H9 (cell line): ENCODE results near the gene PRKAR2A. TPM values are rescaled to one million over a fixed set of nuclear protein-coding genes. Genes with fewer than 3 reads are reported as not detected.

Source experiments
- DNase-seq: peaks from one replicate; pipeline ENCODE4 v3.0.0-alpha.2; 2017
- H2AFZ ChIP-seq: one replicate; pipeline ENCODE4 v1.6.1; 2013; ENCODE audit warnings: mild to moderate bottlenecking, low read length, control low read depth, moderate library complexity
- H2AK5ac ChIP-seq: 2 replicates; pipeline ENCODE4 v1.6.1; 2013; ENCODE audit warnings: low read length, control low read depth, mixed read lengths; ENCODE audit not compliant: insufficient read length
- H2BK120ac ChIP-seq: one replicate; pipeline ENCODE4 v1.6.1; 2013; ENCODE audit warnings: low read depth, mild to moderate bottlenecking, low read length, control low read depth, inconsistent platforms; ENCODE audit not compliant: poor library complexity, severe bottlenecking
- H2BK12ac ChIP-seq: 2 replicates; pipeline ENCODE4 v1.6.1; 2013; ENCODE audit warnings: low read length, control low read depth, mixed read lengths, low read depth; ENCODE audit not compliant: insufficient read length
- H2BK15ac ChIP-seq: 2 replicates; pipeline ENCODE4 v1.6.1; 2013; ENCODE audit warnings: low read depth, low read length, control low read depth
- H2BK20ac ChIP-seq: one replicate; pipeline ENCODE4 v1.6.1; 2013; ENCODE audit warnings: low read depth, mild to moderate bottlenecking, low read length, control low read depth, inconsistent platforms; ENCODE audit not compliant: poor library complexity, severe bottlenecking
- H2BK5ac ChIP-seq: 2 replicates; pipeline ENCODE4 v1.6.1; 2013; ENCODE audit warnings: low read length, control low read depth, mixed read lengths; ENCODE audit not compliant: insufficient read length
- H3K14ac ChIP-seq: 2 replicates; pipeline ENCODE4 v1.6.1; 2013; ENCODE audit warnings: low read length, control low read depth; ENCODE audit not compliant: insufficient read depth
- H3K18ac ChIP-seq: 2 replicates; pipeline ENCODE4 v1.6.1; 2013; ENCODE audit warnings: low read depth, mild to moderate bottlenecking, mixed read lengths, low read length, control low read depth; ENCODE audit not compliant: insufficient read length
- H3K23ac ChIP-seq: 2 replicates; pipeline ENCODE4 v1.6.1; 2013; ENCODE audit warnings: low read length, control low read depth, mixed read lengths, low read depth; ENCODE audit not compliant: insufficient read length
- H3K23me2 ChIP-seq: 2 replicates; pipeline ENCODE4 v1.6.1; 2013; ENCODE audit warnings: low read depth, mild to moderate bottlenecking, mixed read lengths, low read length, control low read depth; ENCODE audit not compliant: insufficient read length, poor library complexity, severe bottlenecking
- H3K27ac ChIP-seq: 2 replicates; pipeline ENCODE4 v1.5.1; 2013; ENCODE audit warnings: low read length, control low read depth, mixed read lengths, low read depth; ENCODE audit not compliant: insufficient read length
- H3K27me3 ChIP-seq: 2 replicates; pipeline ENCODE4 v1.6.1; 2013; ENCODE audit warnings: low read length, control low read depth, inconsistent platforms; ENCODE audit not compliant: insufficient read depth
- H3K4ac ChIP-seq: 2 replicates; pipeline ENCODE4 v1.6.1; 2013; ENCODE audit warnings: low read depth, mild to moderate bottlenecking, control low read depth, inconsistent platforms, low read length, moderate library complexity
- H3K4me1 ChIP-seq: 2 replicates; pipeline ENCODE4 v1.6.1; 2013; ENCODE audit warnings: low read length, control low read depth, inconsistent platforms; ENCODE audit not compliant: insufficient read depth
- H3K4me2 ChIP-seq: 2 replicates; pipeline ENCODE4 v1.6.1; 2013; ENCODE audit warnings: low read length, control low read depth, mixed read lengths; ENCODE audit not compliant: insufficient read length, insufficient read depth
- H3K56ac ChIP-seq: 2 replicates; pipeline ENCODE4 v1.6.1; 2013; ENCODE audit warnings: low read depth, mild to moderate bottlenecking, mixed read lengths, low read length, control low read depth; ENCODE audit not compliant: insufficient read length
- H3K79me1 ChIP-seq: 2 replicates; pipeline ENCODE4 v1.6.1; 2013; ENCODE audit warnings: low read depth, mild to moderate bottlenecking, moderate library complexity, low read length, control low read depth, inconsistent platforms; ENCODE audit not compliant: insufficient read depth, poor library complexity, severe bottlenecking
- H3K79me2 ChIP-seq: 2 replicates; pipeline ENCODE4 v1.6.1; 2013; ENCODE audit warnings: low read length, control low read depth, inconsistent platforms; ENCODE audit not compliant: insufficient read depth
- H3K9ac ChIP-seq: 2 replicates; pipeline ENCODE4 v1.6.1; 2013; ENCODE audit warnings: low read length, control low read depth, mixed read lengths; ENCODE audit not compliant: insufficient read length; ENCODE audit errors: extremely low read depth
- H3K9me3 ChIP-seq: one replicate; pipeline ENCODE4 v1.6.1; 2013; ENCODE audit warnings: low read depth, low read length, inconsistent platforms; ENCODE audit not compliant: control insufficient read depth
- H3T11ph ChIP-seq: one replicate; pipeline ENCODE4 v1.6.1; 2013; ENCODE audit warnings: mild to moderate bottlenecking, low read length, control low read depth, inconsistent platforms
- H4K20me1 ChIP-seq: one replicate; pipeline ENCODE4 v1.6.1; 2013; ENCODE audit not compliant: control insufficient read depth, insufficient read length, insufficient read depth
- H4K5ac ChIP-seq: 2 replicates; pipeline ENCODE4 v1.6.1; 2013; ENCODE audit warnings: low read depth, mild to moderate bottlenecking, mixed read lengths, low read length, control low read depth; ENCODE audit not compliant: insufficient read length
- H4K8ac ChIP-seq: replicated peaks from 2 replicates; pipeline ENCODE4 v1.6.1; 2013; ENCODE audit warnings: low read length, control low read depth, mixed read lengths, low read depth; ENCODE audit not compliant: insufficient read length
- H4K91ac ChIP-seq: 2 replicates; pipeline ENCODE4 v1.6.1; 2013; ENCODE audit warnings: low read depth, mild to moderate bottlenecking, moderate library complexity, mixed read lengths, low read length, control low read depth; ENCODE audit not compliant: insufficient read length
- H3K27ac Mint-ChIP-seq, 3 experiments: 2 replicates in 2 of 3; 3 replicates in 1 of 3; pipeline ENCODE4 v1.8.0; 2020 to 2021; ENCODE audit warnings: mixed read lengths in 3 of 3, mild to moderate bottlenecking in 1 of 3, moderate library complexity in 1 of 3
- H3K27me3 Mint-ChIP-seq: 2 replicates; pipeline ENCODE4 v1.8.0; 2021; ENCODE audit warnings: low read depth, mild to moderate bottlenecking, moderate library complexity, mixed read lengths
- H3K36me3 Mint-ChIP-seq, 3 experiments: 2 replicates in 2 of 3; 3 replicates in 1 of 3; pipeline ENCODE4 v1.8.0; 2020 to 2021; ENCODE audit warnings: low read depth in 3 of 3, mixed read lengths in 3 of 3; ENCODE audit not compliant: insufficient read depth in 1 of 3
- H3K4me1 Mint-ChIP-seq, 2 experiments: 2 replicates each; pipeline ENCODE4 v1.8.0; 2020; ENCODE audit warnings: mixed read lengths in 2 of 2
- H3K4me3 Mint-ChIP-seq, 2 experiments: 2 replicates in 1 of 2; 3 replicates in 1 of 2; pipeline ENCODE4 v1.8.0; 2020 to 2021; ENCODE audit warnings: mild to moderate bottlenecking in 2 of 2, mixed read lengths in 2 of 2, moderate library complexity in 1 of 2
- H3K9me3 Mint-ChIP-seq, 2 experiments: 2 replicates in 1 of 2; 3 replicates in 1 of 2; pipeline ENCODE4 v1.8.0; 2020; ENCODE audit warnings: mild to moderate bottlenecking in 2 of 2, mixed read lengths in 2 of 2, moderate library complexity in 1 of 2
- WGBS: extraction: QIAGEN DNeasy Blood & Tissue Kit; methylation state at CpG from one replicate; pipeline ENCODE4 v1.1.7; 2013; ENCODE audit warnings: missing lambda C conversion rate, low lambda C conversion rate, mixed read lengths; ENCODE audit not compliant: insufficient read length; ENCODE audit errors: extremely low coverage; 5-methylcytosine and 5-hydroxymethylcytosine counted together
- total RNA-seq: library from RNA; stranded (reverse); gene quantifications from 2 replicates; pipeline ENCODE4 v1.2.1, GENCODE V29; 2021
- TF ChIP-seq, protein P1 (sequence below): fragments of 200-600 bp; sonication (generic); conservative IDR thresholded peaks from 3 replicates; pipeline ENCODE4 v1.8.0; 2021; ENCODE audit warnings: antibody characterized with exemption, mild to moderate bottlenecking

PRKAR2A gene
- total RNA-seq, 1 experiment from 2014 or later, result 39.1 TPM

DNA sequence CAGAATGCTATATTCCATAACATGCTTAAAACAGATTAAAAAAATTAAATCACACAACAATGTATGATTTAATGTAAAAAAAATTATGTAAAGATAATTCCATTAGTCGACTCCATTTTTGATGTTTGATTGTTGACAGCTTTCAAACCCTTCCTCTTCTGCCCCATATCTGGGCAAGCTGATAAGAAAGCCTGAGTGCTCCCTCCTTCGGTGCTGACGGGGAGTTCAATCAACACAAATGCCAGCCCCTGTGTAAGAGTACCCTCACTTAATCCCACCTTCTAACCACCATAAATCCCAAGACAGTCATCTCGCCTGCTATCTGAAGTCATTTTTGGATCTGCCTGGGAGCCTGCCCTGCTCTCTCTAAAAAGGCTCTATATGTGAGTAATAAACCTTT is 70.8 kb downstream of the PRKAR2A start:
- Histone ChIP-seq H3K56ac (no peak overlapping the region), H3K9me3 (no peaks in the 10 kb centered on the region), H2BK15ac (no peak overlapping the region), H2AFZ (no peak overlapping the region), H2BK120ac (no peak overlapping the region), H3K23ac (no peak overlapping the region), H3K27ac (no peak overlapping the region), H2BK5ac (no peak overlapping the region), H4K8ac (no peak overlapping the region), H3K4ac (no peak overlapping the region), H4K20me1 (no peaks in the 10 kb centered on the region), H3K27me3 (no peaks in the 10 kb centered on the region), H4K91ac (no peak overlapping the region), H2BK20ac (no peak overlapping the region), H3K4me1 (no peaks in the 10 kb centered on the region), H3K14ac (no peak overlapping the region), H3K23me2 (no peaks in the 10 kb centered on the region), H2BK12ac (no peak overlapping the region), H3T11ph (no peak overlapping the region), H4K5ac (no peak overlapping the region), H3K79me1 (no peaks in the 10 kb centered on the region), H3K9ac (no peak overlapping the region), H2AK5ac (no peak overlapping the region), H3K4me2 (no peak overlapping the region), H3K18ac (no peak overlapping the region), H3K79me2 (no peaks in the 10 kb centered on the region)
- no peaks in the 10 kb centered on the region for H3K27me3 Mint-ChIP-seq
- H3K9me3 Mint-ChIP-seq, result no peaks in the 10 kb centered on the region
- H3K27ac Mint-ChIP-seq, result no peak overlapping the region; a peak in 1 of 7 replicates
- DNase-seq, result no peak
- no peak overlapping the region for H3K4me3 Mint-ChIP-seq
- TF ChIP-seq, protein P1, sequence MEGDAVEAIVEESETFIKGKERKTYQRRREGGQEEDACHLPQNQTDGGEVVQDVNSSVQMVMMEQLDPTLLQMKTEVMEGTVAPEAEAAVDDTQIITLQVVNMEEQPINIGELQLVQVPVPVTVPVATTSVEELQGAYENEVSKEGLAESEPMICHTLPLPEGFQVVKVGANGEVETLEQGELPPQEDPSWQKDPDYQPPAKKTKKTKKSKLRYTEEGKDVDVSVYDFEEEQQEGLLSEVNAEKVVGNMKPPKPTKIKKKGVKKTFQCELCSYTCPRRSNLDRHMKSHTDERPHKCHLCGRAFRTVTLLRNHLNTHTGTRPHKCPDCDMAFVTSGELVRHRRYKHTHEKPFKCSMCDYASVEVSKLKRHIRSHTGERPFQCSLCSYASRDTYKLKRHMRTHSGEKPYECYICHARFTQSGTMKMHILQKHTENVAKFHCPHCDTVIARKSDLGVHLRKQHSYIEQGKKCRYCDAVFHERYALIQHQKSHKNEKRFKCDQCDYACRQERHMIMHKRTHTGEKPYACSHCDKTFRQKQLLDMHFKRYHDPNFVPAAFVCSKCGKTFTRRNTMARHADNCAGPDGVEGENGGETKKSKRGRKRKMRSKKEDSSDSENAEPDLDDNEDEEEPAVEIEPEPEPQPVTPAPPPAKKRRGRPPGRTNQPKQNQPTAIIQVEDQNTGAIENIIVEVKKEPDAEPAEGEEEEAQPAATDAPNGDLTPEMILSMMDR, result no peak
- H3K4me1 Mint-ChIP-seq, result no peaks in the 10 kb centered on the region
- peaks cover 0 to 9% (median 4%) of the 10 kb centered on the region in 3 experiments; a peak in 2 of 7 replicates for H3K36me3 Mint-ChIP-seq
- no CpG with 5 or more reads among the region's 4 CpGs for WGBS
